ENCODE data around the gene TRIM36.

DNA sequence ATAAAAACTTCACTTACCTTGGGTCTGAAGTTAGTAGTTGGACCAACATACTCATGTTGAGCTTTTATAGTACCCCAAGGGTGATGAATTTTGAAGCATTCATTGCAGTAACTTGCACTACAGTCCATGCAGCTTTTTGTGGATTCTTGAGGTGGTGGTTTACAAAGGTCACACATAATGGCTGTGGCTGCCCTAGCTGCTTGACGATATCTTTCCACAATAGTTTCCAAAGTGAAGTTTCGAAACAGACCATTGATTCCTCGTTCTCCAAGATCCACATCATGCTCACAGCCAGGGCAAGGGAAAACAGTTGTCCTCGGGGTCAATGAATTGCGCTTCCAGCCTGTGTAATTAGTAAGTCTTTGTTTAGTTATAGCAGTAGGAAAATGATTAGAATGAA, 22.7 kb downstream of the TRIM36 start:
- no peak for TF ChIP-seq POLR2AphosphoS5 (IDR thresholded peaks at IDR 0.05)
- TF ChIP-seq POLR2A (IDR thresholded peaks at IDR 0.05): no peak
